Endometrial microvascular endothelial cells (primary cell): ENCODE data around the gene BCL2L1. TPM values are rescaled to one million over a fixed set of nuclear protein-coding genes. Genes with fewer than 3 reads are reported as not detected.
"Not testable (repeated sequence)": the region's sequence is repeated elsewhere in the genome, so short reads cannot be mapped to it uniquely, and the experiment has no call there.

ENCODE experiments used
- in situ Hi-C: cut with HindIII; loops from 2 replicates; pipeline ENCODE4 v1.10.0; 2017; ENCODE audit warnings: low sequenced_read_pairs, low pct_unique_long_range_greater_than_20kb; ENCODE audit errors: inconsistent ontology term
- total RNA-seq: library from RNA; depleted of rRNA; stranded (reverse); fragments of >200 nt; gene quantifications from one replicate; pipeline ENCODE4 v1.2.3, GENCODE V29; 2015; ENCODE audit errors: inconsistent ontology term

Gene BCL2L1
- total RNA-seq, 1 donor from 2014 or later: 169 TPM

DNA sequence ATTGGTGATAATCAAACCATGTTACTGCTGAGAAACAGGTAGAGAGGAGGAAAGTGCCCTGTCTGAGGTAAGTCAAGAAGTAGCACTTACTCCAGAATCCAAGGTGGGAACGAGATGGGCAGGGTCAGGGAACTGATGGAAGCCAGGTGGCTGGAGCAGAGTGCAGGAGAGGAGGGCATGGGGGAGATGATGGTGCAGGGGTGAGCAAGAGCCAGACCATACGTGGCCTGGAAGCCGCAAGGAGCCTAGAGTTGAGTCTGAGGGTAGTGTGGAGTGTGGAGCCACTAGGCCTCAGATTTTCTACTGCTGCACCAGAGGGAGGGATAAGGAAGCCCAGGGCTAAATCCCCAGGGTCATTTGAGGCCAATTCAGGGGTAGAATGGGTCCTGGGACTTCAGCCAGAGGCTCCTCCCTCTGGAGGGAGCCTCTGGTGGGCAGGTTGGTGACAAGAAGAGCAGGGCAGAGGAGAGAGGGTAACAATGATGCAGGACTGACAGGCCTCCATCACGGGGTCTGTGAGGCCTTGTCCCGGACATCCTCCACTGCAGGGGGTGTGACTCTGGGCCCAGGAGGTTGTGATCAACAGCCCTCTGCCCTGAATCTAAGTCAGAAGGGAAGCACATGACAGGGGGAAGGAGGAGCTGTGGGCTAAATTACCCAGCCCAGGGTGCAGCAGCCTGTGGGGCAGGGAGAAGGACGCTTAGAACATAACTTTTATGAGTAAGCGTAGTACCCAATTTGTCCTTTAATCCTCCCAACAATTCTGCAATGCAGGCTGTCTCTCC, 56.2 kb downstream of the BCL2L1 start:
- in situ Hi-C loops: no loop called here

DNA sequence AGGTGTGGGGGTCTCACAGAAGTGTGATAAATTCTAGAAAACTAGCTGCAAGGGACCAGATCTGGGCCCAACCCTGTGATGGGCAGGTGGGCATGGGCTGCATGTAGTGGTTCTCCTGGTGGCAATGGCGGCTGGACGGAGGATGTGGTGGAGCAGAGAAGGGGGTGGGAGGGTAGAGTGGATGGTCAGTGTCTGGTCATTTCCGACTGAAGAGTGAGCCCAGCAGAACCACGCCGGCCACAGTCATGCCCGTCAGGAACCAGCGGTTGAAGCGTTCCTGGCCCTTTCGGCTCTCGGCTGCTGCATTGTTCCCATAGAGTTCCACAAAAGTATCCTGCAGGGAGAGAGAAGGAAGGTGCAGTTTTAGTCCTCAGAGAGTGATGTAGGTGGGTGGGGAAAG, 56.9 kb downstream of the BCL2L1 start:
- in situ Hi-C loops: no loop called here

DNA sequence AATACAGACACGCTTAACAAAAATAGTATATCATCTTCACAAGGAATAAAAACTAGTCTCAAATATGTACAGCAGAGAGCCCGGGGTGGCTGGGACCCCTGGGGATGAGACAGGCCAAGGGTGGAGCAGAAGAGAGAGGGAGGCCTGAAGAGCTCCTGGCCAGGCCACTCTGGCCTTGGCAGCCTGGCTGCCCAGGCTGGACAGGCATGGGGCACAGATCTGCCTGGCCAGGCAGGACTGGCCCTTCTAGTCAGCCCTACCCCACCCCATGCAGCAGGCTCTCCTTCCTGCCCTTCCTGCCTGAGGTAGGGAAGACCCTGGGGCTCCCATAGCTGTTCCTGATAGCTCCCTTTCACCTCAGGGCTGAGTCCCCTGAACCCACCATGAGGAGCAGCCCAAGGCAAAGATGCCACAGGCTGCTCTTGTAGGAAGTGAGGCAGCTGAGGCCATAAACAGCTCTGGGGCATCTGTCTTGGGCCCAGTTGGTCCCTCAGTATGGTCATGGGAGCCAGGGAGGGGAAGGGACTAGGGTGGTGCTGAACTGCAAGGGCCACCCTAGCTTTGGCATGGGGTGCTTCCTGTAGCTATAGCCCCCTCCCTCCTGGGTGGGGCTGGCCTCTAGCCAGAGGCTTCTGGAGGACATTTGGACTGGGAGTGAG, 57.8 kb downstream of the BCL2L1 start:
- in situ Hi-C loops: no loop called here

DNA sequence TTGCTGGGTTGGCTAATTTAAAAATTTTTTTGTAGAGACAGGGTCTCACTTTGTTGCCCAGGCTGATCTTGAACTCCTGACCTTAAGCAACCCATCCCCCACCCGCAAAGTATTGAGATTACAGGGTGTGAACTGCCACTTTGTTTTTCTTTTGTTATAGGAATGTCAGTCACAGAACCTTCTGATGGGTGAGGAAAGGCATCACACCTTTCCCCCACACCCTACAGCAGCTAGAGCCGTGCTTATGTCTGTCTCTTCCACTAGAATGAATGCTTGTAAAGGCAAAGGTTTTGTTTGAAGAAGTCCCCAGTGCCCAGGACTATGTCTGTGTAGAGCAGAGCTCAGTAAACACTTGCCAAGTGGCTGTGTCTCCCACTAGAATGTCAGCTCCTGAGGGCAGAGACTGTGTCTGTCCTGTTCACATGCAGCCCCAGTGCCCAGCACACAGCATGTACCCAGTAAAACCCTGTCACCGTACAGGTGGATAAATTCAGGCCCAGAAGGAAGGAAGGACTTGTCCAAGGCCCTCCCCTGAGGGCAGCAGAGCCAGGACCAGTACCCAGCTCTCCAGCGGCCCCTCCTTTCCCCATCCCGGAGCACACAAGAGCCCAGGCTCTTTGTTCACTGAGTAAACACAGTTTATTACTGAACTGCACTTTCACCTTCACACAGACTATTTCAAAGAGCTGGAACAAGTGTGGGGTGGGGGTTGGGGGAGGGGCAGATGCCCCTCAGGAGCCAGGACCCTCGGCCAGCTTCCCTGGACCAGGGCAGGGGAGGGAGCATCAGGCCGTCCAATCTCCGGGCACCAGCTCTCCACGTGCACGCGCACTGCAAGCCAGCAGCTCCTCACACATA, 58.6 kb downstream of the BCL2L1 start:
- in situ Hi-C loops: no loop called here

DNA sequence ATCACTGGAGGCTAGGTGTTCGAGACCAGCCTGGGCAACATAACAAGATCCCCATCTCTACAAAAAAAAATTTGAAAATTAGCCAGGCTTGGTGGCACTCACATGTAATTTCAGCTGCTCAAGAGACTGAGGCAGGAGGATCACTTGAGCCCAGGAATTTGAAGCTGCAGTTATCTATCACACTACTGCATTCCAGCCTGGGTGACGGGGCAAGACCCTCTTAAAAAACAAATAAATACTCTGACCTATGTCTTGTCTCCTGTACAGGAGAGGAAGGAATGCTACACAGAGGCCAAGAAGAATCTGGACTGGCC, 59.2 kb downstream of the BCL2L1 start:
- in situ Hi-C loops: no loop called here

DNA sequence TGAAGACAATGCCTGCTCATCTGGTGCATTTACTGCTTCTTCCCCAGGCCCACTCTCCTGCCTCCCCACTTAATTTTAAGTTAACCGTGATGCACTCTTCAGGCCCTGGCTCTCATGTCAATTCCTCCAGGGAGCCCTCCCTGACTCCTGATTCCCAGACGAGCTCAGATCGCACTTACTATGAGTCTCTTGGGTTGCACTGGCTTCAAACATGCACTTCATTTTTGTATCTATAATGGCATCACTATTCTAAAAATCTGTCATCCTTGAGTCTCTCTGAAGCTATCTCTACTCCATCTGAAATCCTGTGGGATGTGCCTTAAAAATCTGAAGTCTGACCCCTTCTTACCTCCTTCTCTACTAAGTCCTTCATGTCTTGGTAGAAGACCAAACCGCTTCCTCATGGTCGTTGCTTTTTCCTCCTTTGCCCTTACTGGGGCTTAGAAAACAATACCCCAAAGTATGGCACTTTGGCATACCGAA, 60.3 kb downstream of the BCL2L1 start:
- in situ Hi-C loops: no loop called here

DNA sequence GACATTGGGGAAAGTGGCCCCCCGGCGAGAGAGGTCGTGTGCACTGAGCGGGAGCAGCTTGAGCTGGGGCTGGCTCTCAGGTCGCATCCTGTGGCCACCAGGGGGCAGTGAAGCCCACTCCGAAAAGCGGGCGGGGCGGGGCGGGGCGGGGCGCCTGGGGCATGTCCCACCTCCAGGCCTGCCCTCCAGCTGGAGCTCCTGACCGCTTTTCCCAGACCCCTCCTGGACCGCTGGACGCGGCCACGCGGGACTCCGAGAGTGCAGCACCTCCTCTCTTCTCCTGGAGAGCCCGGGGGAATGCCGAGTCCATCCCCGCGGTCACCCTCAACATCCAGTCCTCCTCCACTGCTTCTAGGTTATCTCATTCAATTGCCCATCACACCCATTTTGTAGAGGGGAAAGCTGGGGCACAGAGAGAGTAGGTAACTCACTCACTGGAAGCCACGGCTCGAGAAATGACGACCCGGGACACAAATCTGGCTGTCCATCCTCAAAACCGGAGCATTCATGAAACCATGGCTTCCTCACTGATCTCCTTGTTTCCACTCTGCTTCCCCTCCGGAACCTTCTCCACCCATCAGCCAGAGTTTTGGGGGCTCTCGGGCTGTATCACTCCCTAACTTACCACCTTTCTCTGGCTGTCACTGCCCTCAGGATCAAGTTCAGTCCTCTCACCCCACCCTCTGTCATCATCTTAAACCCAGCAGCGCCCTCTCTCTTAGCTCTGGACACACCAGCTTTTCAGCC, 60.9 kb downstream of the BCL2L1 start:
- in situ Hi-C loops: no loop called here

DNA sequence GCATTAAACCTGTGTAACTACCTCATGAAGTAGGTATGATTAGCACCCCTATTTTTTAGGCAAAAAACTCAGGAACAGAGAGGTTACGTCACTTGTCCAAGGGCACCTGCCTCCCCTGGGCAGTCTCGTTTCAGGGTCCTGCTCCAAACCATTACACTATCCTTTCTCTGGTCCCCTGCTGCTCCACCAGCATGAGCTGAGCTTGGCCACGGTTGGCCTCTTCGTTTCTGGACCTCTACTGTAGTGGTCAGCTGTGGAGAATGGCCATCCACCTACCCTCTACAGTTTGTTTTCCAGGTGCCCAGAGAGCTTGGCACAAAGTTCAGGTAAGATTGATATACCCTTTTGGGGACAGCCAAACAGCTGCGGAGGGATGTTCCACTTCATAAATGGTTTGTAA, 68.1 kb downstream of the BCL2L1 start:
- in situ Hi-C loops: no loop called here

DNA sequence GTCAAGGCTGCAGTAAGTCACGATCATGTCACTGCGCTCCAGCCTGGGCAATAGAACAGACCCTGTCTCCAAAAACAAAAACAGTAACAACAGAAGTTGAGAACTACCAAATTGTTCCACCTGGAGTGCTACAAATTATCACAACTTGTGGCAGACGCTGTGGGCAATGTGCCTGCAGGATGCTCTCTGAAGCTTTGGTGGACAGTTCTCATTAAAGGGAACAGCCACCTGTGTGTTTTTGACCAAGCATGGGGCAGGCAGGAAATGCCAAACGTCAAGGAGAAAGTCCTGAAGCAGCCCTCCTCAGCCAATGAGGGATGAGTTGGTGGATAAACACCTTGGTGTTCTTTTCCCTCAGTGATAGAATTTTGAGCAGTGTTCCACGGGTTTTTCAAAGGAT, 69.1 kb downstream of the BCL2L1 start:
- in situ Hi-C loops: no loop called here

DNA sequence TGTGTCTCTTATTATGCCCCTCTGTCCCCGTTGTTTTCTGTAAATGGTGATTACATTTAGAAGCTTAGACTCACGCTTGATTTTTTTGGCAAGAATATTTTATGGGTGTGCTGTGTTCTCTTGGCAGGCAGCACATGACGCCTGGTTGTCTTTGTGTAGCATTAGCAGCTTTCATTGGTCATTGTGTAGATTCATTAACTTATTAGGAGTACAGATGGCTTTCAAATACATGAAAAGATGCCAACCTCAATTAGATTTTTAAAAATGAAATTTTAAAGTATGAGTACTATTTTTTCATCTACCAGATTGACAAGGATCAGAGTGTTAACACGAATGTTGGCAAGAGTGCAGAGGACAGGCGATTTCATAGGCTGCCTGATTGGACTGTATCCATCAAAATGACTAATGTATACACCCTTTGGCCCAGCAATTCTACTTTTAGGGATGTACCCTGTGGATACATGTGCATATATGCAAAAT, 69.7 kb downstream of the BCL2L1 start:
- in situ Hi-C loops: no loop called here

DNA sequence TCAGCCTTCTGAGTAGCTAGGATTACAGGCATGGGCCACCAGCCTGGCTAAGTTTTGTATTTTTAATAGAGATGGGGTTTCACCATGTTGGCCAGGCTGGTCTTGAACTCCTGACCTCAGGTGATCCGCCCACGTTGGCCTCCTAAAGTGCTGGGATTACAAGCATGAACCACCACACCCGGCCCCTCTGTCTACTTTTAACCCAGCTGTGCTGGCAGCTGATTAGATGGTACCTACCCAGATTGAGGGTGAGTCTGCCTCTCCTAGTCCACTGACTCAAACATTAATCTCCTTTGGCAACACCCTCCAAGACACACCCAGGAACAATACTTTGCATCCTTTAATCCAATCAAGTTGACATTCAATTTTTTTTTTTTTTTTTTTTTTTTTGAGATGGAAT, 74.6 kb downstream of the BCL2L1 start:
- in situ Hi-C loops: not testable (repeated sequence)

DNA sequence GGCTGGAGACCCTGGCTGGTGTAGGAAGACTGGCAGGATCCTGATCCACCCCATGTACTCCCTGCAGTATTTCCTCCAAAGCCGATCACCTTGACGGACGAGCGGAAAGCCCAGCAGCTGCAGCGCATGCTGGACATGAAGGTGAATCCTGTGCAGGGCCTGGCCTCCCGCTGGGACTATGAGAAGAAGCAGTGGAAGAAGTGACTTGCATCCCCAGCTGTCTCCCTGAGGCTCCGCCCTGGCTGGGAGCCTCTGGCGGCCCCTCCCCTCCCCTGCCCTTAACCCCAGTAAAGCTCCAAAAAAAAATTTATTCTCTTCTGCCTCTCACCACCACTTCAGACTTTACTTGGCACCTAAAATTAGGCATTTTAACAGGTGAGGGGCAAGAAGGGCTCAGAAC, 78.0 kb downstream of the BCL2L1 start:
- in situ Hi-C loops: no loop called here

DNA sequence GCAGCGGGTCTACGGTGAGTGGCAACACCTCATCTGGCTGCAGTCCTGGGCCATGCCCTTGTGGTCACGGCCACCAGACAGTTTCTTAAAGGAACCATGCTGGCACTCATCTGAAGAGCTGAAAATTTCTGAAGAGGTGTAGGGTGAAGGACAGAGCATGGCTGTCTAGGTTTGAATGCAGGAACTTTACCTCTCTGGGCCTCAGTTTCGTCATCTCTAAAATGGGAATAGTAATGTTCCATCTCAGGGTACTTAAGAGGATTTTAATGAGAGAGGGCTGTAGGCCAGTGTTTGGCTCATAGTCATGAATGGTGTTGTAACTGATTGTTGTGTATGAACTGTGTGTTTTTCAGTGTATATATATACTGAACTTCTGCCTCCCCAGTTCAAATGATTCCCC, 79.1 kb downstream of the BCL2L1 start:
- in situ Hi-C loops: no loop called here

DNA sequence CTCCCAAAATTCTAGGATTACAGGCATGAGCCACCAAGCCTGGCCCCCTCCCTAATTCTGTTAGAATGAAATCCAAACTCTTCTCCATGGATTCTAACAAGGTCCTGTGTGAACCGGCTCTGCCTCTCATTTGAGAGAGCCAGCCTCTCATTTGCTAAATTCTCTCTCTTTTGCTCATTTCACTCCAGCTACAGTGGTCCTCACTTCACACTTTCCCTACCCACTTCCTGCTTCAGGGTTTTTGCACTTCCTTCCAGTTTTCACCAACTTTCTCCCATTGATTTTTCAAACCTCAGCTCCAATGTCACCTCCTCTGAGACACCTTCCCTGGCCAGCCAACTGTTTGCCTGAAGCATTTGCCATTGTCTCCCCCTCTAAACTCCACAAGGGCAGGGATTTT, 79.8 kb downstream of the BCL2L1 start:
- in situ Hi-C loops: no loop called here

DNA sequence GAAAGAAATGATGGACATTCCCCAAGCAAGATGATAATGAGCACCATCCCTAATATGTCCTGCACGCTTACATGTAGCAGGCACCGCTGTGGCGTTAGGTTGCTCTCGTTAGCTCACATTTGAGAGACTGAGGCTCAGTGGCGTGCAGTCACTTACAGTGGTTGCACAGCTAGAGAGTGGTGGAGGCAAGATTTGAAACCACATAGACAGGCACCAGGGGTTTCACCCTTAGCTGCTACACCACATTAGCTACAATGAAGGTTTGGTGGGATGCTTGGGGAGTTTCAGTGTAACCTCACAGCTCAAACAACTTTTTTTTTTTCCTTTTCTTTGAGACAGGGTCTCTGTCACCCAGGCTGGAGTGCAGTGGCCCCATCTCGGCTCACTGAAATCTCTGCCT, 81.3 kb downstream of the BCL2L1 start:
- in situ Hi-C loops: no loop called here

DNA sequence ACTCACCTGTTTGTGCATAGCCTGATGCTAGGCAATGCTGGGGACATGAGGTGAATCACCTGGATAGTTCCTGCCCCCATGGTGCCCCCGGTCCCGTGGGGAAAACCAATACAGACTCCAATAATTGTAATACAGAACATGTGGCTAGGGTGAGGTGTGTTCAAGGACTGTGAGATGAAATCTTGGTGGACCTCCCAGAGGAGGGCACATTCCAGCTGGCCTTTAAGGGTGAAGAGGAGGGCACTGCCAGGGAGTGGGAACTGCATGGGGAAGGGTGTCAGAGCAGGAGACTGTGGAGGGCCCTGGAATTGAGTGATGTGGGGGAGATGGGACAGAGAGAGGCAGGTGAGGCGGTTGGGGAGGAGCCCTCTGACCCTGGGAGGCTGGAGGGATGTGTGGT, 82.4 kb downstream of the BCL2L1 start:
- in situ Hi-C loops: no loop called here

DNA sequence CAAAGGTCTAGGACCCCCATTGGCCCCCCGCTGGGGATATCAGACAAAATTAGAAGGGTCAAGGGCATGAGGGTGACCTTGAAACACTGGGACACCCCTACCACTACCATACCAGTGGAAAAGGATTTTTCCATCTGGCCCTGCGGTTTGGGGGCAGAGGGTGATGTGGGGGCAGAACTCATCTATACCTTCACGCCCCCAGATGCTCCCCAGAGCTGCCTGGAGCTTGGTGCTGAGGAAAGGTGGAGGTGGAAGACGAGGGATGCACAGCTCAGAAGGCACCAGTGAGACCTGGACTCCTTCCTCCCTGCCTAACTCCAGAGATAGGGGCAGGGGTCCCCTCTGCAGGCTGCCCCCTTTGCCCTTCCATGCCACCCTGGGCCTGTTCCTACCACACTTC, 83.9 kb downstream of the BCL2L1 start:
- in situ Hi-C loops: no loop called here

DNA sequence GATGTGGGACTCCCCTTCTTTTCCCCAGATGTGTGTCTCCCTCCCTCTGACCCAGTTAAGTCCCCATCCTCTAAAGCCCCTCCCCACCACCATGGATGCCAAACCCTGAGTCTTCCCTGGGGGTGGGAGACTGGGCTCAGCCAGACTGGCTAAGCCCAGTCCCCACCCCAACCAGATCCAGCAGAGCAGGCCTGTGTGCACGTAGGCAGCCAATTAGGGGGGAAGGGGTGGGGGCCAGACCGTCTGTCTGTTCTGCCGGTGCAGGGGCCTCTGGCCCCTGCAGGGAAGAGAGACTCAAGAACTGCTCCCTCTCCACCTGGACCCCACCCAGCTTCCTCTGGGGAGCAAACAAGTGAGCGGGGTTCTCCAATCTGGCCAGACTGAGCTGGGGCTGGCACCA, 84.4 kb downstream of the BCL2L1 start:
- in situ Hi-C loops: no loop called here

DNA sequence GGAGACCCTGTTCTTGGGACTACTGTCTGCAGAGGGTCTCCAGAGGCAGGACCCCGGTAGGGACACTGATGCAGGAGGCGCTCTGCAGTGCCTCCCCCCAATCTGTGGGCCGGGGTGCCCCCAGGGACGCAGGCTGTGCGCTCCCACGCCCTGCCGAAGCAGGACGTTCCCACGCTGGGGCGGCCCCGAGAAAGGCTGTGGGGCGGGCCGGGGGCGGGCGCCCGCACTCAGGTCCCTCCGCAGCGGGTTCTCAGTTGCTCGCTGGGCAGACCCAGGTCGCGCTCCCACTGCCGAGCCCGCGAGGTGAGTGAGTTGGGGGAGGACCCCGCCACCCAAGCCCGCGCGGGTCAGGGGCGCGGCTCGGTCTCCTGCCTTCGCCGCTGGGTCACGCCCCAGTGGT, 85.0 kb downstream of the BCL2L1 start, which contains the start of gene COX4I2:
COX4I2 (plus strand) TSS at position 253 of the 400 bp plus-strand sequence. CDS start 1,106 bp downstream, outside the sequence.
- in situ Hi-C loops: no loop called here
